Testis (tissue), 2 donors: ENCODE results near the gene TLE4.

Experiments used
- CTCF ChIP-seq, 3 experiments: fragments of 450-650 bp in 2 of 3; fragments of 200-600 bp in 1 of 3; sonication (generic) in 1 of 3; IDR thresholded peaks; one replicate each; pipeline ENCODE4 v1.5.1; 2016 to 2019; ENCODE audit warnings: antibody characterized with exemption in 3 of 3, mild to moderate bottlenecking in 2 of 3, moderate library complexity in 1 of 3
- POLR2A ChIP-seq: fragments of 450-650 bp; IDR thresholded peaks from one replicate; pipeline ENCODE4 v1.6.1; 2017; ENCODE audit warnings: antibody characterized with exemption, mild to moderate bottlenecking, moderate library complexity

- TF ChIP-seq CTCF (IDR thresholded peaks at IDR 0.05), result no peak
- TF ChIP-seq POLR2A, result no peak
Observed at GRCh38 chr9:79658926-79659325, 87.2 kb downstream of the TLE4 start.
